ENCODE results near the gene CD180. TPM values are rescaled to one million over a fixed set of nuclear protein-coding genes. Genes with fewer than 3 reads are reported as not detected.

Gene CD180
- total RNA-seq, 4 donors from 2014 or later: 0.10 to 0.56 (median 0.22) TPM; not detected in 1

DNA sequence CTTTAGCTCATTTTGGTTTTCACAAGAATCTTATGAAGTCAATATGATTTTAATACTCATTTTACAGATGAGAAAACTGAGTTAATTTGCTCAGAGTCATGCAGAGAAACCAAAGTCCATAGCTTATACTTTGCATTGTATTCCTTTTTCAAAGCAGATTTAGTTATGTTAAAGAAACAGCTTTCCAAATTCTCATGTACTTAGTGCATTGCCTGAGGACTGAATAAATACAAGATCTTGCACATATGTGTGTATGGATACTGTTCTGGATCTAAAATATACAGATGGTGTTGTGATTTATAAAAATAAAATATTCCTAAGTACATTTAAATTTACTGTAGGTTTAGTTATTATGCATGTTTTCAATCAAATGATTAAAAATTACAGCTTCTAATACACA lies 43.5 kb upstream of the CD180 start:
- Histone ChIP-seq H3K27me3 (no peaks in the 10 kb centered on the region), H3K36me3 (no peaks in the 10 kb centered on the region), H3K4me1 (peaks cover 0 to 5% of the 10 kb centered on the region in 2 donors), H3K4me3 (no peak overlapping the region), H3K27ac (no peak overlapping the region), H3K9me3 (no peaks in the 10 kb centered on the region)
- TF ChIP-seq, protein P1, sequence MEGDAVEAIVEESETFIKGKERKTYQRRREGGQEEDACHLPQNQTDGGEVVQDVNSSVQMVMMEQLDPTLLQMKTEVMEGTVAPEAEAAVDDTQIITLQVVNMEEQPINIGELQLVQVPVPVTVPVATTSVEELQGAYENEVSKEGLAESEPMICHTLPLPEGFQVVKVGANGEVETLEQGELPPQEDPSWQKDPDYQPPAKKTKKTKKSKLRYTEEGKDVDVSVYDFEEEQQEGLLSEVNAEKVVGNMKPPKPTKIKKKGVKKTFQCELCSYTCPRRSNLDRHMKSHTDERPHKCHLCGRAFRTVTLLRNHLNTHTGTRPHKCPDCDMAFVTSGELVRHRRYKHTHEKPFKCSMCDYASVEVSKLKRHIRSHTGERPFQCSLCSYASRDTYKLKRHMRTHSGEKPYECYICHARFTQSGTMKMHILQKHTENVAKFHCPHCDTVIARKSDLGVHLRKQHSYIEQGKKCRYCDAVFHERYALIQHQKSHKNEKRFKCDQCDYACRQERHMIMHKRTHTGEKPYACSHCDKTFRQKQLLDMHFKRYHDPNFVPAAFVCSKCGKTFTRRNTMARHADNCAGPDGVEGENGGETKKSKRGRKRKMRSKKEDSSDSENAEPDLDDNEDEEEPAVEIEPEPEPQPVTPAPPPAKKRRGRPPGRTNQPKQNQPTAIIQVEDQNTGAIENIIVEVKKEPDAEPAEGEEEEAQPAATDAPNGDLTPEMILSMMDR (IDR thresholded peaks at IDR 0.05 in 4 of 5, conservative IDR thresholded peaks at IDR 0.05 in 1 of 5): no peak
- no peak for TF ChIP-seq POLR2A (IDR thresholded peaks at IDR 0.05)
- DNase-seq: no peak
- no peak for ATAC-seq
- intact Hi-C loops (cut with DNase I; ENCODE audit: low total_unique reads) (loop anchor here (10.0 kb wide), 5 partner anchors 225 to 1215 kb away; no protein-coding TSS in a partner anchor), in situ Hi-C loops (cut with MboI; ENCODE audit: low sequenced_read_pairs in 4 of 4) (loop anchor here (10.0 to 25.0 kb wide), 6 partner anchors 572 to 1225 kb away; no protein-coding TSS in a partner anchor)

DNA sequence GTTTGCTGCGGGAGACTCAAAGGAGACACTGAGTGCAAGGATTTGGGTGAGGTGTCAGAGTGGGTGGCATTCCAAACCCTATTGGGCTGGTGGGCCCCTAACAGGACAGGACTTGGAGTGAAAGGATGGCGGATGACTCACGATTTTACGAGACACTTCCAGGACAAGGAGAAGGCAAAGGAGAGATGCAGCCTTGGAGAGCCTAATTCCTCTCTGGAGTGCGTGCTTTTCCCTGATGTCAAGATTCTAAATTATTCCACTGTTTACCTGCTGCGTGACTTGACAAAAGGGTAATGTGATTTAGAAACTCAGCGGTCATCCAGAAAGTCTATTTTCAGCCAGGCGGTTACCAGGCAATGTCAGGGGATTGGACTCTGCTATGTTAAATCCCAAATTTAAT lies 41.6 kb upstream of the CD180 start:
- DNase-seq: no peak
- TF ChIP-seq, protein P1 (IDR thresholded peaks at IDR 0.05 in 4 of 5, conservative IDR thresholded peaks at IDR 0.05 in 1 of 5): no peak
- no peak for TF ChIP-seq POLR2A (IDR thresholded peaks at IDR 0.05)
- Histone ChIP-seq H3K27ac (no peak overlapping the region), H3K4me3 (no peak overlapping the region), H3K9me3 (no peaks in the 10 kb centered on the region), H3K4me1 (peaks cover 0 to 6% of the 10 kb centered on the region in 2 donors), H3K27me3 (no peaks in the 10 kb centered on the region), H3K36me3 (no peaks in the 10 kb centered on the region)
- no peak for ATAC-seq
- intact Hi-C loops (cut with DNase I; ENCODE audit: low total_unique reads): no loop called here
- in situ Hi-C loops (cut with MboI; ENCODE audit: low sequenced_read_pairs in 4 of 4): loop anchor here in 2 of 4 donors (25.0 kb wide), 3 partner anchors 574 to 1224 kb away; no protein-coding TSS in a partner anchor

DNA sequence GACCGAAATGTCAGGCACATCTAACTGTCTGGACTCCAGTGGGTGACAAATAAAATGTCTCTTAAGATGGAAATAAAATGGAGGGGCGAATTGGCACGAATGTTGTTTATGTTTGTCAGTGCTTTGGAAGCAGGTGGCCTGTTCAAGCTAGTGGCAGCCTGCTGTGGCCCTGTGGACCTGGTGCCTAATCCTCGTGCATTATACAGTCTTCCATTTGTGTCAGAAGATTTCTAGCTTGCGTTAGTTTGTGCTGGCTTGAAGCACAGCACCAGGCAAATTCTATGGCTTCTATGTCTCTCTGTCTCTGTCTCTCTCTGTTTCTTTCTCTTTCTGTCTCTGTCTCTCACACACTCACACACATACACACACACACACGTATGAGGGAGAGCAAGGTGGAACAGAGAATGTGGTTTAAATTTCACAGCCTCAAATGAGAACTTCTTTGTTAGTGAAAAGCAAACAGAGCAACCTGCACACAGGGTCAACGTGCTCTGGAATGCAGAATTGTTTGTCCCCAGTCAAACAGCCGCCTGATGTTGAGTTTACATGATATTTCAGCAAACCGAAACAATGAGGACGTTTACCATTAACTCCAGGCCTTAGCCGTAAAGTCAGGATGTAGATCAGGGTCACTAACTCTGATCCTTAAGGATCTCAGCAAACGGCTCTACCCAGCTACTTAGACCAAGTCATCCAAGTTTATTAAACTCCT lies 39.0 kb upstream of the CD180 start:
- intact Hi-C loops (cut with DNase I; ENCODE audit: low total_unique reads): no loop called here

DNA sequence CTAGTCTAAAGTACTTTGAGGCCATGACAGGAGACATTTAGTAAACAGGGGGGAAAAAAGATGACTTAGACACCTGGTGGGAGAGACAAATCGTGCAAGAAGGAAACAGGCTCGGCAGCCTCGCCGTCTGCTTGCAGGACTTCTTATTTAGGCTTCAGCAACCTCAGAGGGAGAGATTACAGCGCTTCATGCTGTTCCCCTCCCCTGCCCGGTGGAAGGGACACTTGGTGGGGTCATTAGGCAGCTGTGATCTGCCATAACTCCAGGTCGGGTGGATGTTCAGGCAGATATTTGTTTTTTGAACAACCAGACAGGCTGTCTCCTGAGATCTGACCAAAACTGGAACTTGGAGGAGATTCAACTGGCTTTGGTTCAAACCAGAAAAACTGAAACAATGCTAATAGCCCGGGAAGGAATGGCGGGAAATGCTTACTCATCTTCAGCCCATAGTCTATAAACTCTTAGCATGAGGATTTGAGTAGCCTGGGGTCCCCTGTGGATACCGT lies 38.1 kb upstream of the CD180 start:
- H3K4me1 ChIP-seq: peaks cover 0 to 6% of the 10 kb centered on the region in 2 donors
- no peaks in the 10 kb centered on the region for H3K9me3 ChIP-seq
- in situ Hi-C loops (cut with MboI; ENCODE audit: low sequenced_read_pairs in 4 of 4): loop anchor here in 2 of 4 donors (25.0 kb wide), 3 partner anchors 578 to 1228 kb away; no protein-coding TSS in a partner anchor
- H3K27ac ChIP-seq: peak overlapping the region in 3 of 4 donors; percentile 32 to 55 (median 48)
- DNase-seq (no peak), ATAC-seq (peak; percentile 61 to 74)
- TF ChIP-seq POLR2A (IDR thresholded peaks at IDR 0.05): no peak
- TF ChIP-seq, protein P1 (IDR thresholded peaks at IDR 0.05 in 4 of 5, conservative IDR thresholded peaks at IDR 0.05 in 1 of 5): no peak
- no peaks in the 10 kb centered on the region for H3K36me3 ChIP-seq
- peak overlapping the region in 2 of 4 donors; percentile 23 to 34 for H3K4me3 ChIP-seq
- intact Hi-C loops (cut with DNase I; ENCODE audit: low total_unique reads): no loop called here
- H3K27me3 ChIP-seq: no peaks in the 10 kb centered on the region

More for the DNA sequence above, 39.0 kb upstream of the CD180 start:
- Histone ChIP-seq H3K36me3 (no peaks in the 10 kb centered on the region), H3K9me3 (no peaks in the 10 kb centered on the region), H3K27ac (peak overlapping the region in 3 of 4 donors; percentile 20 to 48 (median 32)), H3K4me1 (peaks cover 0 to 6% of the 10 kb centered on the region in 2 donors), H3K4me3 (no peak overlapping the region), H3K27me3 (no peaks in the 10 kb centered on the region)
- ATAC-seq (no peak), DNase-seq (no peak)
- in situ Hi-C loops (cut with MboI; ENCODE audit: low sequenced_read_pairs in 4 of 4): loop anchor here in 2 of 4 donors (25.0 kb wide), 3 partner anchors 577 to 1227 kb away; no protein-coding TSS in a partner anchor
- TF ChIP-seq, protein P1 (IDR thresholded peaks at IDR 0.05 in 4 of 5, conservative IDR thresholded peaks at IDR 0.05 in 1 of 5): no peak
- no peak for TF ChIP-seq POLR2A (IDR thresholded peaks at IDR 0.05)

All from gastrocnemius medialis (tissue), 4 donors.